Prostate gland (tissue), 2 donors: Measurements from ENCODE around the gene KRTAP4-8.

ENCODE experiments used
- CTCF ChIP-seq, 4 experiments: fragments of 200-600 bp in 2 of 4; fragments of 450-650 bp in 2 of 4; sonication (generic) in 2 of 4; IDR thresholded peaks; 1 replicate in 3 of 4; 2 replicates in 1 of 4; pipeline ENCODE4 v1.5.1; 2016 to 2019; ENCODE audit warnings: antibody characterized with exemption in 4 of 4, mild to moderate bottlenecking in 2 of 4, moderate library complexity in 2 of 4
- POLR2A ChIP-seq: fragments of 450-650 bp; IDR thresholded peaks from one replicate; pipeline ENCODE4 v1.6.1; 2016; ENCODE audit warnings: antibody characterized with exemption, mild to moderate bottlenecking
- POLR2AphosphoS5 ChIP-seq: sonication (generic); formaldehyde crosslinking; IDR thresholded peaks from one replicate; pipeline ENCODE4 v1.6.1; 2017; ENCODE audit warnings: antibody characterized with exemption

- TF ChIP-seq CTCF (IDR thresholded peaks at IDR 0.05), result no peak
- TF ChIP-seq POLR2A, result no peak
- TF ChIP-seq POLR2AphosphoS5, result no peak
Observed at GRCh38 chr17:41144846-41145245, 46.9 kb upstream of the KRTAP4-8 start.
